ENCODE measurements around the gene UAP1.

UAP1 gene

GRCh38 chr1:162626761-162627160, 65.2 kb downstream of the UAP1 start:
- Histone ChIP-seq H3F3A (ENCODE audit: insufficient read depth, low read length) (peaks cover 12% of the 10 kb centered on the region), H3K4me1 (ENCODE audit: low read length) (peaks cover 34% of the 10 kb centered on the region), H3K4me2 (ENCODE audit: low read depth, low read length) (peak overlapping the region; percentile 41), H3K27ac (ENCODE audit: low read length) (peak overlapping the region; percentile 28; the same call in 1 of the 2 replicates), H4K20me1 (ENCODE audit: insufficient read depth, low read length) (no peaks in the 10 kb centered on the region), H3K27me3 (replicated peaks; ENCODE audit: insufficient read depth, low read length) (no peaks in the 10 kb centered on the region), H3K36me3 (replicated peaks; ENCODE audit: insufficient read depth, low read length) (no peaks in the 10 kb centered on the region), H3K9me2 (replicated peaks; ENCODE audit: insufficient read depth, low read length) (no peaks in the 10 kb centered on the region), H3K9me3 (replicated peaks; ENCODE audit: insufficient read depth, low read length) (no peaks in the 10 kb centered on the region), H3K79me2 (ENCODE audit: low read length) (no peaks in the 10 kb centered on the region), H3K4me3 (ENCODE audit: low read length) (peak overlapping the region; percentile 26), H3K9ac (ENCODE audit: low read length) (peak overlapping the region; percentile 16; the same call in 1 of the 2 replicates), H2AFZ (ENCODE audit: low read length) (peak overlapping the region; percentile 32)
- DNase-seq = peak; percentile 80
- TF ChIP-seq CTCF (IDR thresholded peaks at IDR 0.05; ENCODE audit: low read length) (no peak), EZH2 (optimal IDR thresholded peaks at IDR 0.05; ENCODE audit: low read depth, low read length) (no peak), EZH2phosphoT487 (IDR thresholded peaks at IDR 0.05; ENCODE audit: low read length) (no peak)

DNA sequence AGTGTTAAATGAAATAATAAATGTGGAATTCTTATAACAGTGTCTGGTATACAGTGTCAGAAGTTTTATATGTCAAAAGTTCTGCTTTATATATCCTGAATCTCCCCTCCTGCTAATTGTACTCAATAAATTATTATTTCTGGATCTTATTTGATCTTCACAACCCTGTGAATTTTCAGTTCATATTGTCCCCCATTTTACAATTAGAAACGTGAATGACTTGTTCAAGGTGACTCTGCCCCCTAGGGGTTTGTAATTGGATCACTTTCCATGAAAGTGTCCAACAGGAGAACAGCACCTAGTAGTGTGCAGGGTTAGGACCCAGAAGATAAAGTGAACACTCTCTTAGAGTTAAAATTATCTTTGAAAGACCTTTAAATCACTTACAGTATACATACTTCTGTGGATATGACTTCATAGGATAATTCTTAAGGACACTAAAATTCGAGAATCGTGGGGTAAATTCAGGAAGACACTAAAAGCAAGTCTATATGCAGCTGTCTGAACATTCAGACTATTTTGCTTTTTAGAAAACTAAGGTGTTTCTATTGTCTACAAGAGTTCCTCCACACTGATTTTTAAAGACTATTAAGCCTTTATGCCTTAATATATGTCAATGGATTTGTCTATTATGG, 66.3 kb downstream of the UAP1 start:
- DNase-seq = peak; percentile 71
- Histone ChIP-seq H3K4me1 (ENCODE audit: low read length) (peaks cover 41% of the 10 kb centered on the region), H2AFZ (ENCODE audit: low read length) (no peak overlapping the region), H3K79me2 (ENCODE audit: low read length) (no peaks in the 10 kb centered on the region), H4K20me1 (ENCODE audit: insufficient read depth, low read length) (no peaks in the 10 kb centered on the region), H3K9ac (ENCODE audit: low read length) (no peak overlapping the region), H3K27ac (ENCODE audit: low read length) (no peak overlapping the region), H3K9me3 (replicated peaks; ENCODE audit: insufficient read depth, low read length) (no peaks in the 10 kb centered on the region), H3K4me3 (ENCODE audit: low read length) (no peak overlapping the region), H3K9me2 (replicated peaks; ENCODE audit: insufficient read depth, low read length) (no peaks in the 10 kb centered on the region), H3K36me3 (replicated peaks; ENCODE audit: insufficient read depth, low read length) (no peaks in the 10 kb centered on the region), H3K4me2 (ENCODE audit: low read depth, low read length) (no peak overlapping the region), H3K27me3 (replicated peaks; ENCODE audit: insufficient read depth, low read length) (no peaks in the 10 kb centered on the region), H3F3A (ENCODE audit: insufficient read depth, low read length) (peaks cover 18% of the 10 kb centered on the region)
- TF ChIP-seq CTCF (IDR thresholded peaks at IDR 0.05; ENCODE audit: low read length) = peak; percentile 65
- TF ChIP-seq EZH2phosphoT487 (IDR thresholded peaks at IDR 0.05; ENCODE audit: low read length) = no peak

- Histone ChIP-seq H3K9ac (ENCODE audit: low read length) (no peak overlapping the region), H3F3A (ENCODE audit: insufficient read depth, low read length) (peaks cover 32% of the 10 kb centered on the region)
- TF ChIP-seq EZH2phosphoT487 (IDR thresholded peaks at IDR 0.05; ENCODE audit: low read length) (no peak), EZH2 (optimal IDR thresholded peaks at IDR 0.05; ENCODE audit: low read depth, low read length) (no peak), CTCF (IDR thresholded peaks at IDR 0.05; ENCODE audit: low read length) (no peak)
These were observed 67.6 kb downstream of the UAP1 start for GRCh38 chr1:162629077-162629627.

More at GRCh38 chr1:162629077-162629627, 67.6 kb downstream of the UAP1 start:
- no peaks in the 10 kb centered on the region for H3K79me2 ChIP-seq (ENCODE audit: low read length)
- no peaks in the 10 kb centered on the region for H3K36me3 ChIP-seq (replicated peaks; ENCODE audit: insufficient read depth, low read length)
- no peak overlapping the region for H3K4me3 ChIP-seq (ENCODE audit: low read length)
- H3K9me2 ChIP-seq (replicated peaks; ENCODE audit: insufficient read depth, low read length) = no peaks in the 10 kb centered on the region
- H3K9me3 ChIP-seq (replicated peaks; ENCODE audit: insufficient read depth, low read length) = no peaks in the 10 kb centered on the region
- no peaks in the 10 kb centered on the region for H4K20me1 ChIP-seq (ENCODE audit: insufficient read depth, low read length)
- DNase-seq = no peak
- no peak overlapping the region for H3K4me2 ChIP-seq (ENCODE audit: low read depth, low read length)
- no peak overlapping the region for H3K27ac ChIP-seq (ENCODE audit: low read length)
- H2AFZ ChIP-seq (ENCODE audit: low read length) = no peak overlapping the region
- no peaks in the 10 kb centered on the region for H3K27me3 ChIP-seq (replicated peaks; ENCODE audit: insufficient read depth, low read length)
- H3K4me1 ChIP-seq (ENCODE audit: low read length) = peaks cover 53% of the 10 kb centered on the region
